HG03159 (cell line): ENCODE measurements around the gene ADGRG3.

Experiments used
- ATAC-seq: cut with Tn5 transposase; IDR thresholded peaks from one replicate; pipeline ENCODE4 v1.9.1; 2021; ENCODE audit warnings: mild to moderate bottlenecking, moderate library complexity; ENCODE audit not compliant: unreplicated experiment

Gene ADGRG3

GRCh38 chr16:57679016-57679415, 10.9 kb downstream of the ADGRG3 start:
- no peak for ATAC-seq

- no peak for ATAC-seq
Measured at GRCh38 chr16:57679767-57680482, 11.8 kb downstream of the ADGRG3 start.

- no peak for ATAC-seq
Measured at GRCh38 chr16:57680842-57681375, 12.8 kb downstream of the ADGRG3 start.

GRCh38 chr16:57681950-57682728, 14.0 kb downstream of the ADGRG3 start:
- ATAC-seq = no peak

GRCh38 chr16:57682809-57683635, 14.9 kb downstream of the ADGRG3 start:
- ATAC-seq = no peak

- no peak for ATAC-seq
Measured at GRCh38 chr16:57683636-57684545, 15.8 kb downstream of the ADGRG3 start.

GRCh38 chr16:57684626-57685358, 16.7 kb downstream of the ADGRG3 start:
- ATAC-seq = no peak

GRCh38 chr16:57685633-57686032, 17.5 kb downstream of the ADGRG3 start:
- no peak for ATAC-seq

- no peak for ATAC-seq
Measured at GRCh38 chr16:57686577-57686976, 18.5 kb downstream of the ADGRG3 start.

GRCh38 chr16:57687363-57687929, 19.3 kb downstream of the ADGRG3 start:
- no peak for ATAC-seq

GRCh38 chr16:57688487-57688986, 20.4 kb downstream of the ADGRG3 start:
- ATAC-seq = no peak

GRCh38 chr16:57688987-57689761, 21.1 kb downstream of the ADGRG3 start:
- no peak for ATAC-seq

- ATAC-seq = no peak
Measured at GRCh38 chr16:57689762-57690558, 21.9 kb downstream of the ADGRG3 start.

GRCh38 chr16:57690782-57691471, 22.8 kb downstream of the ADGRG3 start:
- no peak for ATAC-seq

- no peak for ATAC-seq
Measured at GRCh38 chr16:57692636-57693035, 24.5 kb downstream of the ADGRG3 start.

- no peak for ATAC-seq
Measured at GRCh38 chr16:57693550-57693949, 25.4 kb downstream of the ADGRG3 start.

GRCh38 chr16:57694231-57694724, 26.2 kb downstream of the ADGRG3 start:
- ATAC-seq = no peak
